Measurements from ENCODE around the gene PRRT2.

Gene PRRT2

GRCh38 chr16:29809850-29810698 lies 1.9 kb upstream of the PRRT2 start:
- in situ Hi-C loops (cut with MboI; ENCODE audit: low pct_unique_long_range_greater_than_20kb, low sequenced_read_pairs) = no loop called here
- peak; percentile 74 for DNase-seq

GRCh38 chr16:29810699-29811169 lies 1.3 kb upstream of the PRRT2 start:
- in situ Hi-C loops (cut with MboI; ENCODE audit: low pct_unique_long_range_greater_than_20kb, low sequenced_read_pairs) = no loop called here

DNA sequence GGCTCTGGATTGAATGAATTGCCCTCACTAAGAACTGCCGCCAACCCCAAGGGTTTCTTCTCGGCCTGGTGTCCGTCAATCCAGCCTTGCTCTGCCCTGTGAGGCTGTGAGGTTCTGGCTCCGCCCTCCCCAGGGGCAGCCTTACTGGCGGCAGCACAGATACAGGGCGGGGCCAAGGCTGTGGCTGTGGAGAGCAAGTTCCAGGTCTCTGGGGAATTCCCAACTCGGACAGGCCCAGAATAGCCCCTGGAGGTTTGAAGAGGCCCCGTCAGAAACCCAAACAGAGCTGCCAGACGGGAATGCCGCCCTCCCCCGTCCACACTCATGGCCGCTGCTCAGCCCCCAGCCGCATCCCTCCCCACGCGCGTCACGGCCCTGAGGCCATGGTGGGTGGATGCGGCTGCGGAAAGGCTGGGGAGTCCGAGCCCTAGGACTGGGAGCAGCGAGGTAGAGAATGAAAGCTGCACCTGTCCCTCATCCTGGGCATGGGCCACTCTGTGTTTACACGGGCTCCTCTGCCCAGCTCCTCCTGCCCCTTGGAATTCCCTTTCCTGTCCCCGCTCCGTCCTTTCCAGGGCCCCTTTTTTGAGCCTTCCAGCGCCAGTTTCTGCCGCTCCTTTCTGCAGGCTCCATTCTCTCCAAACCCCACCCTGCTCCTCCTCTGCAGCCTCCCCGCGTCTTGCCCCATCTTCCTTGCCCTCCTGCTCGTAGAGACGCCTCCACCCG lies 660 bp upstream of the PRRT2 start:
- in situ Hi-C loops (cut with MboI; ENCODE audit: low pct_unique_long_range_greater_than_20kb, low sequenced_read_pairs) = no loop called here
- DNase-seq = peak; percentile 87

More at GRCh38 chr16:29810699-29811169, 1.3 kb upstream of the PRRT2 start:
- no peak for DNase-seq

GRCh38 chr16:29812754-29813643 lies 1.0 kb downstream of the PRRT2 start:
- no peak for DNase-seq
- in situ Hi-C loops (cut with MboI; ENCODE audit: low pct_unique_long_range_greater_than_20kb, low sequenced_read_pairs) = no loop called here

DNA sequence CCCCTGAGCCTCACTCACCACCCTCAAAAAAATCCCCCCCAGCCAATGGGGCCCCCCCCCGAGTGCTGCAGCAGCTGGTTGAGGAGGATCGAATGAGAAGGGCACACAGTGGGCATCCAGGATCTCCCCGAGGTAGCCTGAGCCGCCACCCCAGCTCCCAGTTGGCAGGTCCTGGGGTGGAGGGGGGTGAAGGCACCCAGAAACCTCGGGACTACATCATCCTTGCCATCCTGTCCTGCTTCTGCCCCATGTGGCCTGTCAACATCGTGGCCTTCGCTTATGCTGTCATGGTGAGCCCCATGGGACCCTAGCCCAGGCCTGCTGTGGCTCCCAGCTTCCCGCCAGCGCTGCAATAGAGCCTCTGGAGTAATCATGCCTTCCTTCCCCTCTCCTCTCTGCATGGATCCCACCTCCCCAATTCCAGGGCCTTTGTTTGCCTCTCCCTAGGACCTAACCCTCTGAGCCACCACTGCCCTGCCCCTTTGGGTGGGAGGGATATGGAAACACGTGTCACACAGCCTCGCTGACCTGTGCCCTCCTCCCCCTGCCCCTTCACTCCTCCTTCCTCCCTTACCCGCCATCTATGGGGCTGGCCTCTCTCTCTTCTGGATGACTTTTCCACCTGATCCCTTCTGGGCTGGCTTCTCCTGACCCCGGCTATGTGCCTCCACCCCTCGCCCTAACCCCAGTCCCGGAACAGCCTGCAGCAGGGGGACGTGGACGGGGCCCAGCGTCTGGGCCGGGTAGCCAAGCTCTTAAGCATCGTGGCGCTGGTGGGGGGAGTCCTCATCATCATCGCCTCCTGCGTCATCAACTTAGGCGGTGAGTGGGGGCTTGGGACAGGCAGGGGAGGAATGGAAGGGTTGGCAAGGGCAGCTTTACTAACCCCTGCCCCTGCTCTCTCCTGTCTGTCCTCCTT lies 1.9 kb downstream of the PRRT2 start:
- DNase-seq = no peak
- in situ Hi-C loops (cut with MboI; ENCODE audit: low pct_unique_long_range_greater_than_20kb, low sequenced_read_pairs) = no loop called here

DNA sequence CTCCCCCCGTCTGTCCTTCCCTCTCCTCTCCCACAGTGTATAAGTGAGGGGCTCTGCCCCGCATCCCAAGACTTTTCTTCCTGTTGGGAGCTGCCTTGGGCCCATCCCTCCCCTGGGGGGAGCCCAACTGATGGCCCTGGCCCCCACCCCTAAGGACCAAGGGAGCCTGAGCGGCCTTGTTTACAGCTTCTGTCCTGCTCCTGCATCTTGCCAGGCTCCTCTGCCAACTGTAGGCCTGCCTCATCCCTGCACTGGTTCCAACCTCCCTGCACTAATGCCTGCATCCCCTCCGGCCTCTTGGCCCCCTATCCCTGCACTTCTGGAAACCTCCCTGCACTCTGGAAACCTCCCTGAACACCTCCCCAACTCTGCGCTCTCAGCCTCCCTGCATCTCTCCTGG lies 2.6 kb downstream of the PRRT2 start:
- in situ Hi-C loops (cut with MboI; ENCODE audit: low pct_unique_long_range_greater_than_20kb, low sequenced_read_pairs) = no loop called here
- DNase-seq = no peak

DNA sequence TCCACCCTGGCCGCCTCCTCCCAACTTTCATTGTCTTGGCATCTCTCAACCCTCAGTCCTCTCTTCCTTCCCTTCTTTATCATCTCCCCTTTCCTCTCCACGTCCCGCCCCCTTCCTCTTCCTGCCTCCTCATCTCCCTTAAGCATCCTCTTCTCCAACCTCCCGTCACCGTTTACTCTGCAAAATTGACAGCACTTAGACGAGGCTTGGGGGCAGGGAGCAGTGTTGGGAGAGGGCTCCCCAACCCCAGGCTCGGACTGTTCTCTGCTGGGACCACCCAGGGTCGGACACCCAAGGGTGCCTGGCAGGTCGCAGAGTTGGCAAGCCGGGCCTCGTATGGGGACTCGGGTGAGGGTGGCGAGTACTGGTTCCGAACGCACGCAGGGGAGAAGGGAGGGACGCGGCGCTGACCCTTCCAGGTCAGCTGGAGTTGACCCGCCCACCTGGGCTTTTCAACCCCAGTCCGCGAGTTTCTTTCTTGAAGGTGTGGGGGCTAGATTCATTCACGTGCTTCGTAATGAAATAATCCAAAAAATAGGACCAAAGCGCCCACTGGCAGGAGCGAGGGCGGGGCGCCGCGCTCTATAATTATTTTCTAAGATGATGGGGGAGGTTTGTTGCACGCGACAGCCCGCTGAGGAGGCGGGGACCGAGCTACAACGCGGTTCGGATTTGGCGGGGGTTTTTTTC lies 3.2 kb downstream of the PRRT2 start:
- in situ Hi-C loops (cut with MboI; ENCODE audit: low pct_unique_long_range_greater_than_20kb, low sequenced_read_pairs) = no loop called here
- DNase-seq = peak; percentile 18

DNA sequence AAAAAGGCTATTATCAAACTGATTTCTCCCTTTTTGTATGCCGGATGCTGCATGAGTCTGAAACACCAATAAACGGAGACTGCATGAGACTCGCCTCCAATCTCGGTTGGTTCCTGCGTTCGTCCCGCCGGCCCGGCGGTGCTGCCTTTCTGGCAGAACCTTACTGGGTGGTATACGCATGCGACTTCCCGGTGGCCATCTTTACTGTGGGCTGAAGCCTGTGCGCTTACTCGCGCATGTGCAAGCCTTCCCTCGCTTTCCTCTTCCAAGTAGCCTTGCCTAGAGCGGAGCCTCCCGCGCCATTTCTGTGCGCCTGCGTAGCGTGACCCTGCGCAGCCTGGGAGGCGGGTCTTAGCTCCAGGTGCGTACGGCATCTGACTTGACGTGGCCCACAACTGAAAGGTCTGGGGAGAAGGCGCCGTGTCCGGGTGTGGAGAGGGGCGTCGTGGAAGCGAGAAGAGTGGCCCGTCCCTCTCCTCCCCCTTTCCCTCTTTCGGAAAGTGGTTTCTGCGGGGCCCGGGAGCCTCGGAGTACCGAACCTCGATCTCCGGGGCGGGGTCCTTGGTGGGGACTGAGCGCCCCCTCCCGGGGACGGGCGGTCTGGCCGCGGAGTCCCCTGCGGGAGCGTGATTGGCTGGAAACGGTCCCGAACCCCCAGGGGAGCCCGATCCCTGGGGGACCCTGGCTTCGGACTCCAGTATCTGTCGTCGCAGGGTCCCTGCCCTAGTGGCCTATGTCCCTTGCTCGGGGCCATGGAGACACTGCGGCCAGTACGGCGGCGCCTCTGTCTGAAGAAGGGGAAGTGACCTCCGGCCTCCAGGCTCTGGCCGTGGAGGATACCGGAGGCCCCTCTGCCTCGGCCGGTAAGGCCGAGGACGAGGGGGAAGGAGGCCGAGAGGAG lies 4.0 kb downstream of the PRRT2 start, which contains the start of gene PAGR1:
PAGR1 (plus strand) TSS at position 360 of the 901 bp plus-strand sequence; CDS start at position 734, 374 bp downstream.
- peak; percentile 99 for DNase-seq
- in situ Hi-C loops (cut with MboI; ENCODE audit: low pct_unique_long_range_greater_than_20kb, low sequenced_read_pairs) = no loop called here

DNA sequence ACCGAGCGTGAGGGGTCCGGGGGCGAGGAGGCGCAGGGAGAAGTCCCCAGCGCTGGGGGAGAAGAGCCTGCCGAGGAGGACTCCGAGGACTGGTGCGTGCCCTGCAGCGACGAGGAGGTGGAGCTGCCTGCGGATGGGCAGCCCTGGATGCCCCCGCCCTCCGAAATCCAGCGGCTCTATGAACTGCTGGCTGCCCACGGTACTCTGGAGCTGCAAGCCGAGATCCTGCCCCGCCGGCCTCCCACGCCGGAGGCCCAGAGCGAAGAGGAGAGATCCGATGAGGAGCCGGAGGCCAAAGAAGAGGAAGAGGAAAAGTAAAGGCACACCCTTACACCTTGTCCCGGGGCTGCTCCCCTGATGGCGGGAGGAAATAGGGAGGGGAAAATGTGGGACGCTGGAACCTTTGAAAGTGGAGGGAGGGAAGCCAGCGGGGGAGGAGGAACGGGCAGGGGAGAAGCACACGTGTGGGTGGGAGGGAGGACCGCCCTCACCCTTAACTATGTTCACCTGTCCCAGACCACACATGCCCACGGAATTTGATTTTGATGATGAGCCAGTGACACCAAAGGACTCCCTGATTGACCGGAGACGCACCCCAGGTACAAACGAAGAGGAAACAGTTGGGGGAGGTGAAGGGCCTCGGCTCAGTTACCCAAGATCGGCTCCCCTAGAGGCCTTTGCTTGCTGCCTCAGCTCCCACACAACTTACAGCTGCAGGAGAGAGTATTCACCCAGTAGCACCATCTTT lies 4.9 kb downstream of the PRRT2 start:
- in situ Hi-C loops (cut with MboI; ENCODE audit: low pct_unique_long_range_greater_than_20kb, low sequenced_read_pairs) = no loop called here
- peak; percentile 81 for DNase-seq

GRCh38 chr16:29818082-29818481 lies 6.1 kb downstream of the PRRT2 start:
- DNase-seq = no peak
- in situ Hi-C loops (cut with MboI; ENCODE audit: low pct_unique_long_range_greater_than_20kb, low sequenced_read_pairs) = no loop called here

DNA sequence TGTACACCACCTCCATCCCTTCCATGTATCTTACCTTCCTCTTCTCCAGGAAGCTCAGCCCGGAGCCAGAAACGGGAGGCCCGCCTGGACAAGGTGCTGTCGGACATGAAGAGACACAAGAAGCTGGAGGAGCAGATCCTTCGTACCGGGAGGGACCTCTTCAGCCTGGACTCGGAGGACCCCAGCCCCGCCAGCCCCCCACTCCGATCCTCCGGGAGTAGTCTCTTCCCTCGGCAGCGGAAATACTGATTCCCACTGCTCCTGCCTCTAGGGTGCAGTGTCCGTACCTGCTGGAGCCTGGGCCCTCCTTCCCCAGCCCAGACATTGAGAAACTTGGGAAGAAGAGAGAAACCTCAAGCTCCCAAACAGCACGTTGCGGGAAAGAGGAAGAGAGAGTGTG lies 7.5 kb downstream of the PRRT2 start:
- DNase-seq = no peak
- in situ Hi-C loops (cut with MboI; ENCODE audit: low pct_unique_long_range_greater_than_20kb, low sequenced_read_pairs) = no loop called here

- DNase-seq = peak; percentile 51
- in situ Hi-C loops (cut with MboI; ENCODE audit: low pct_unique_long_range_greater_than_20kb, low sequenced_read_pairs) = no loop called here
Measured at GRCh38 chr16:29820271-29820701, 8.3 kb downstream of the PRRT2 start, which contains the start of gene MVP. MVP (plus strand) TSS chr16:29820462; CDS start chr16:29830550, 10,088 bp downstream.

DNA sequence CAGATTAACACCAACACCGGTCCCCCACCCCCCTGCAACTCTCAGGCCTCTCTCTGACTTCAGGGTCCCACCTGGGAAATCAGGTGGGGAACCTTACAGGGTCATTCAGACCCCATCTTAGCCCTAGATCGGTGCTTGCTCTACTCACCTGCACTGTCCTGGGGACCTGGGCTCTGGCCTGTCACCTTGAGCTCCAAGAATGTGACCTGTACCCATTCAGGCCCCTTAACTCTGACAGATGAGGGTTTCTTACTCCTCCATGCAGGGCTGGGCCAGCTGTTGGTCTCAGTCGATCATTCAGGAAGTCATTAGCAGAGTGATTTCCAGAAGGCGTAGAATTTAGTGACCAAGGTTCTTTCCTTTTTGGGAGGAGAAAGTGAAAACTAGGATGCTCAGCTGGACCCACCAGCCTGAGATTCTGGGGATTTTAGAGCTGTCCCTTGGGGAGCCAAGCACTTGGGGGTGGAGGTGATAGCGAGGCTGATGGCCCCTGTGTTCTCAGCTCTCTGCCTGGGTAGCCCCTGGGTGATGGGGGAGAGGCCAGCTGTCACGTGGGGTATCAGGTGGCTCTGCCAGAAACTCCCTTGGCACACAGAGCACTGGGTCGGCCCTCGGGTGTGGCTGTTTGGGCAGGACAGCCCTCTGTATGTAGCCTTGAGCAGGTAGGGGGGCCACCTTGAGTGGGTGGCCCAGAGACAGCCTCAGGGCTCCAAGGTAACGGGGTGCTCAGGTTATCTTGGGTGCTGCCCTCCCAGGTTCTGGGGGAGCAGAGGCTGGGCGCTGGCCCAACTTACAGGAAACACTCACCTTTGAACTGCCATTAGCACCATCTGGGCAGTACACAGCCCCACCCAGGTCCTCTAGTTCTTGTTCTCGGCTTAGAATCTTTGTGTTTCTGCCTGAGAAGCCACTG lies 9.0 kb downstream of the PRRT2 start:
- in situ Hi-C loops (cut with MboI; ENCODE audit: low pct_unique_long_range_greater_than_20kb, low sequenced_read_pairs) = no loop called here
- no peak for DNase-seq

DNA sequence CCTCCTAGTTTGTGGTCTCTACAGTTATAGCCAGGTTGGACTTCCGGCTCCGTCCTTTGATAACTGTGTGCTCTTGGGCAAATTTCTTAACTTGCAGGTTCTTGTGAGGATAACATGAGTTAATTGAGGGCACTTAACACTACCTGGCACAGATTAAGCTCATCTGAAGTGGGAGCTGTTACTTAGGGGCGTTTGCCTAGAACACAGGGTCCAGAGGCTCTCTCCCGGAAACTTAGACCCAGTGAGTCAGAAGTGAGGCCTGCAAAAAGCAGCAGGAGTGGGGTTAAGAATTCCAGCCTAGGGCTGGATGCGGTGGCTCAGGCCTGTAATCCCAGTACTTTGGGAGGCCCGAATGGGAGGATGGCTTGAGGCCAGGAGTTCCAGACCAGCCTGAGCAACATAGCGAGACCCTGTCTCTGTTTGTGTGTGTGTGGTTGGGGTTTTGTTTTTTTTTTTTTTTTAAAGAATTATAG lies 9.7 kb downstream of the PRRT2 start:
- in situ Hi-C loops (cut with MboI; ENCODE audit: low pct_unique_long_range_greater_than_20kb, low sequenced_read_pairs) = no loop called here
- DNase-seq = no peak

- in situ Hi-C loops (cut with MboI; ENCODE audit: low pct_unique_long_range_greater_than_20kb, low sequenced_read_pairs) = no loop called here
- DNase-seq = no peak
Measured at GRCh38 chr16:29824589-29825144, 12.7 kb downstream of the PRRT2 start.

Measured in KBM-7 (cell line).